Measurements from ENCODE around the gene DNER. TPM values are rescaled to one million over a fixed set of nuclear protein-coding genes. Genes with fewer than 3 reads are reported as not detected.

The DNER gene
- total RNA-seq, 1 experiment from 2014 or later = 2.9 TPM

DNA sequence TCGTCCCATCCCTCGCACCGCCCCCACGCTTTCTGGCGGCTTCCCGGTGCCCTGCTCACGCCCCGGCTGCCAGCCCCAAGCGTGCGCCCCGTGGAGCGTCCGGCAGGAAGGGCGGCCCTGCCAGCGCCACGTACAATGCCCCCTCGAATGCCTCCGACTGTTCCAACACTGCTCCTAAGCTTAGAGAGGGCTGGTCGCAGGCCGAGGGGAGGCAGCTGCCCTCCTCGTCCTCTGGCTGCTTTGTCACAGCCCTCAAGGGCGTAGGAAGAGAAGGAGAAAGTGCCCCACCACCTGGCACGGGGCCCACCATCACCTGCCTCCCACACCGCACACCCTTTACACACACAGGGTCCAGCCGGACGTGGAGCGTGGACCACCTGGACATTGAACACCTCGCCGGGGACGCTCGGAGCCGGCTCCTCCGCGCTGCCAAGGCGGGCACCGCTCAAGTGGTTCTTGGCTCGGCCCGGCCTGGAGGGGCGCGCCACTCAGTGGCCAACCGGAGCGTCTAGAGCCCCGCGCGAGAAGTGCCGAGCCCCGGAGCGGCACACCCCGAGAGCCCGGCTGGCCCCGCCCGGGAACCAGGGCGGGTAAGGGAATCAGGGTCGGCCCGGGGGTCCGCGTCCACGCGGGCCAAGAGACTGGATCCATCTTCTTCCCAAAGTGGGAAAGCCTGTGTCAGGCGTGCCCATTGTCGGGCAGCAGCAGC lies 830 bp downstream of the DNER start:
- Histone ChIP-seq H4K20me1 (ENCODE audit: insufficient read depth) (no peaks in the 10 kb centered on the region), H3K27ac (ENCODE audit: low read depth, low read length) (no peak overlapping the region), H3K4me3 (replicated peaks in 1 of 2; ENCODE audit: low read depth in 1 of 2, low read length in 2 of 2) (peak overlapping the region; percentile 24 to 51), H2AFZ (ENCODE audit: low read depth, low read length, poor library complexity, severe bottlenecking) (no peak overlapping the region), H3K36me3 (ENCODE audit: control insufficient read depth in 1 of 2, insufficient read depth in 2 of 2, low read length in 2 of 2) (no peaks in the 10 kb centered on the region), H3K9ac (ENCODE audit: low read length) (no peak overlapping the region), H3K9me3 (ENCODE audit: control insufficient read depth in 1 of 2, insufficient read depth in 1 of 2, low read depth in 1 of 2, low read length in 2 of 2) (no peaks in the 10 kb centered on the region), H3K9me2 (ENCODE audit: insufficient read depth) (no peaks in the 10 kb centered on the region), H3K79me2 (ENCODE audit: insufficient read depth, low read length) (no peaks in the 10 kb centered on the region), H3K4me2 (ENCODE audit: low read length) (peak overlapping the region; percentile 74), H3K4me1 (ENCODE audit: control insufficient read depth in 1 of 2, insufficient read depth in 2 of 2, low read length in 2 of 2) (peaks cover 0 to 11% of the 10 kb centered on the region in 2 experiments; a peak in 2 of 4 replicates), H3K27me3 (ENCODE audit: insufficient read depth, low read length) (peaks cover 29% of the 10 kb centered on the region)
- intact Hi-C loops (cut with micrococcal nuclease) = no loop called here
- POLR2A ChIA-PET = no interaction called here
- CTCF ChIA-PET = interaction anchor here (1.2 kb wide), 1 partner anchor 282 kb away, joined by 4 read pairs; no protein-coding TSS in a partner anchor
- no peak for TF ChIP-seq JUND (IDR thresholded peaks at IDR 0.05)
- no peak for TF ChIP-seq EGR1 (IDR thresholded peaks at IDR 0.05; ENCODE audit: low read depth)
- no peak for TF ChIP-seq YY1 (IDR thresholded peaks at IDR 0.05; ENCODE audit: extremely low read depth, insufficient replicate concordance, low read depth, low read length)
- TF ChIP-seq REST (IDR thresholded peaks at IDR 0.05; ENCODE audit: low read depth) = no peak
- TF ChIP-seq CEBPB (IDR thresholded peaks at IDR 0.05; ENCODE audit: low read depth) = no peak
- TF ChIP-seq SP1 (IDR thresholded peaks at IDR 0.05; ENCODE audit: low read depth) = no peak
- no peak for TF ChIP-seq SRF (IDR thresholded peaks at IDR 0.05; ENCODE audit: low read depth)
- RAD21 ChIA-PET (ENCODE audit: low non-redundant PET in 1 of 2, low total read pairs in 2 of 2, uncharacterized antibody in 2 of 2, unreplicated experiment in 2 of 2) = no interaction called here
- ATAC-seq (peak; percentile 24), DNase-seq (ENCODE audit: low read depth, low spot score) (no peak)
- BruUV-seq (replicated peaks) = no TSS peak

All from HCT116 (cell line).